Esophagus muscularis mucosa (tissue), 4 donors: ENCODE results near the gene HTR3D. TPM values are rescaled to one million over a fixed set of nuclear protein-coding genes. Genes with fewer than 3 reads are reported as not detected.

Experiments used
- DNase-seq: peaks from one replicate; pipeline ENCODE4 v3.0.0-alpha.2; 2017; ENCODE audit errors: extremely low spot score
- H3K27ac ChIP-seq, 4 donors: fragments of 200-600 bp; sonication (generic); replicated peaks in 1 of 4; 1 replicate in 3 of 4; 2 replicates in 1 of 4; pipeline ENCODE4 v1.5.1; 2016 to 2019; ENCODE audit warnings: mild to moderate bottlenecking in 1 of 4
- H3K27me3 ChIP-seq, 4 donors: fragments of 200-600 bp; sonication (generic); one replicate each; pipeline versions ENCODE4 v1.5.1 to v1.6.0; 2016 to 2019
- H3K36me3 ChIP-seq, 4 donors: fragments of 200-600 bp; sonication (generic); one replicate each; pipeline ENCODE4 v1.5.1; 2016 to 2019
- H3K4me1 ChIP-seq, 4 donors: fragments of 200-600 bp; sonication (generic); one replicate each; pipeline ENCODE4 v1.5.1; 2016 to 2019
- H3K4me3 ChIP-seq, 4 donors: fragments of 200-600 bp; sonication (generic); 1 replicate in 2 of 4; 2 replicates in 2 of 4; pipeline ENCODE4 v1.5.1; 2016 to 2019; ENCODE audit warnings: mild to moderate bottlenecking in 4 of 4, moderate library complexity in 1 of 4
- H3K9me3 ChIP-seq, 4 donors: fragments of 200-600 bp; sonication (generic); 1 replicate in 3 of 4; 2 replicates in 1 of 4; pipeline ENCODE4 v1.5.1; 2016 to 2019
- CTCF ChIP-seq, 3 experiments: fragments of 200-600 bp in 2 of 3; fragments of 450-650 bp in 1 of 3; sonication (generic) in 2 of 3; IDR thresholded peaks; one replicate each; pipeline ENCODE4 v1.5.1; 2017 to 2019; ENCODE audit warnings: antibody characterized with exemption in 3 of 3, mild to moderate bottlenecking in 2 of 3, moderate library complexity in 1 of 3
- EP300 ChIP-seq: sonication (generic); formaldehyde crosslinking; IDR thresholded peaks from one replicate; pipeline ENCODE4 v1.6.1; 2017; ENCODE audit warnings: antibody characterized with exemption
- POLR2A ChIP-seq: fragments of 450-650 bp; IDR thresholded peaks from one replicate; pipeline ENCODE4 v1.6.1; 2017; ENCODE audit warnings: antibody characterized with exemption, moderate library complexity, mild to moderate bottlenecking, low read depth
- POLR2AphosphoS5 ChIP-seq, 2 donors: sonication (generic); formaldehyde crosslinking; IDR thresholded peaks; one replicate each; pipeline ENCODE4 v1.6.1; 2017; ENCODE audit warnings: antibody characterized with exemption in 2 of 2
- WGBS: methylation state at CpG from one replicate; pipeline ENCODE4 v1.1.5; 2018; 5-methylcytosine and 5-hydroxymethylcytosine counted together
- intact Hi-C: fragments of 100-400 bp; cut with DNase I; formaldehyde crosslinking; loops from one replicate; pipeline ENCODE4 v1.15.1; 2023
- total RNA-seq, 4 donors: library from RNA; depleted of rRNA; stranded (reverse); fragments of >200 nt; gene quantifications; one replicate each; pipeline versions ENCODE4 v1.1.0 to v1.2.1, GENCODE V29; 2016

HTR3D gene
- total RNA-seq, 4 donors from 2014 or later, result not detected

GRCh38 chr3:184008161-184008560 lies 23.4 kb upstream of the HTR3D start:
- intact Hi-C loops, result no loop called here
- no peak for DNase-seq
- Histone ChIP-seq H3K9me3 (no peaks in the 10 kb centered on the region), H3K4me1 (peaks cover 11 to 35% (median 18%) of the 10 kb centered on the region in 4 donors), H3K36me3 (peaks cover 0 to 42% (median 32%) of the 10 kb centered on the region in 4 donors), H3K4me3 (no peak overlapping the region), H3K27ac (no peak overlapping the region), H3K27me3 (no peaks in the 10 kb centered on the region)
- WGBS, result 50% methylated on average over 3 of the region's 3 CpGs
- TF ChIP-seq EP300, result no peak
- no peak for TF ChIP-seq CTCF (IDR thresholded peaks at IDR 0.05)
- TF ChIP-seq POLR2AphosphoS5 (IDR thresholded peaks at IDR 0.05), result no peak
- no peak for TF ChIP-seq POLR2A

GRCh38 chr3:184011230-184011876 lies 20.2 kb upstream of the HTR3D start:
- intact Hi-C loops, result no loop called here
- 62% methylated on average over 4 of the region's 4 CpGs for WGBS

GRCh38 chr3:184011937-184012889 lies 19.3 kb upstream of the HTR3D start:
- TF ChIP-seq POLR2AphosphoS5 (IDR thresholded peaks at IDR 0.05), result no peak
- no peak for TF ChIP-seq POLR2A
- TF ChIP-seq EP300, result no peak
- TF ChIP-seq CTCF (IDR thresholded peaks at IDR 0.05), result no peak
- Histone ChIP-seq H3K9me3 (no peaks in the 10 kb centered on the region), H3K4me1 (peaks cover 3 to 24% (median 17%) of the 10 kb centered on the region in 4 donors), H3K4me3 (no peak overlapping the region), H3K36me3 (peaks cover 7 to 51% (median 41%) of the 10 kb centered on the region in 4 donors), H3K27me3 (no peaks in the 10 kb centered on the region), H3K27ac (no peak overlapping the region)
- no peak for DNase-seq
- intact Hi-C loops, result no loop called here
- WGBS, result 78% methylated on average over 6 of the region's 6 CpGs

More at GRCh38 chr3:184011230-184011876, 20.2 kb upstream of the HTR3D start:
- H3K4me1 ChIP-seq, result peaks cover 6 to 19% (median 10%) of the 10 kb centered on the region in 4 donors
- H3K9me3 ChIP-seq, result no peaks in the 10 kb centered on the region
- no peak overlapping the region for H3K27ac ChIP-seq
- H3K36me3 ChIP-seq, result peaks cover 7 to 51% (median 41%) of the 10 kb centered on the region in 4 donors
- TF ChIP-seq POLR2AphosphoS5 (IDR thresholded peaks at IDR 0.05) (no peak), EP300 (no peak), POLR2A (no peak), CTCF (IDR thresholded peaks at IDR 0.05) (no peak)
- H3K4me3 ChIP-seq, result no peak overlapping the region
- DNase-seq, result no peak
- no peaks in the 10 kb centered on the region for H3K27me3 ChIP-seq

- Histone ChIP-seq H3K27me3 (no peaks in the 10 kb centered on the region), H3K27ac (no peak overlapping the region), H3K9me3 (no peaks in the 10 kb centered on the region), H3K4me1 (peaks cover 3 to 25% (median 21%) of the 10 kb centered on the region in 4 donors), H3K4me3 (no peak overlapping the region), H3K36me3 (peaks cover 7 to 32% (median 22%) of the 10 kb centered on the region in 4 donors)
- TF ChIP-seq POLR2A, result no peak
- TF ChIP-seq POLR2AphosphoS5 (IDR thresholded peaks at IDR 0.05), result no peak
- TF ChIP-seq CTCF (IDR thresholded peaks at IDR 0.05), result no peak
- no peak for TF ChIP-seq EP300
- intact Hi-C loops, result loop anchor here (2.0 to 5.0 kb wide), 3 partner anchors 119 to 232 kb away; partner anchors contain the start of genes ALG3, EEF1AKMT4 and EIF2B5
- no peak for DNase-seq
- WGBS, result 81% methylated on average over 10 of the region's 10 CpGs
Measured at GRCh38 chr3:184015381-184016019, 16.0 kb upstream of the HTR3D start.
